Measurements from ENCODE around the gene CDH18.

GRCh38 chr5:20028506-20028905 is 40.5 kb upstream of the CDH18 start:
- TF ChIP-seq CTCF (IDR thresholded peaks at IDR 0.05) (no peak), POLR2A (IDR thresholded peaks at IDR 0.05) (no peak)
